Measurements from ENCODE around the gene RSBN1L. TPM values are rescaled to one million over a fixed set of nuclear protein-coding genes. Genes with fewer than 3 reads are reported as not detected.

RSBN1L gene
- total and polyA plus RNA-seq, 2 of the 8 experiments (the other 6 are each of a cell fraction or from before 2014, with no cell fraction given): 4.1 to 22.1 TPM

DNA sequence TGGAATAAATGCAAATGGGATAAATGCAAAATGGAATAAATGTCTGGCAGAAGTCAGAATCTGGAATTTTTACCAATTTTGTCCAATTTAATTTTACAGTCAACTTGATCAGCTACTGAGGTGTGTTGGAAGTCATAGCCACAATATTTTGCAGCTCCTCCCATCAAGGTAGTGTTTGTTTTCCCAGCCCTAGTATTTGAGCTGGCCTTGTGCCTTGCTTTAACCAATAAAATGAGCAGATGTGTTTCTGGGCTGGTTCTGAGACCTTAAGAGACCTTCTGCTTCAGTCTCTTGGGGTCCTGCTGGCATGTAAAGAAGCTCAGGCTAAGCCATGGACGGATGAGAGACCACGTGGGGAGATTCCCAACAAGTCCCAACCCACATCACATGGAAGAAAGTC, 42.7 kb upstream of the RSBN1L start:
- ChIA-PET POLR2A (ENCODE audit: partially characterized antibody) (interaction anchor here (0.6 to 1.1 kb wide), 3 partner anchors 52 to 89 kb away, joined by 3 to 7 read pairs (median 3); no protein-coding TSS in a partner anchor), CTCF (ENCODE audit: partially characterized antibody) (interaction anchor here (0.6 to 4.7 kb wide), 7 partner anchors 10 to 318 kb away, joined by 3 to 40 read pairs (median 4); no protein-coding TSS in a partner anchor)
- peaks cover 0 to 1% of the 10 kb centered on the region in 2 experiments for H4K20me1 ChIP-seq (replicated peaks in 1 of 2; ENCODE audit: control insufficient read depth in 1 of 2, insufficient read depth in 2 of 2, low read length in 2 of 2)
- H3K4me3 ChIP-seq (ENCODE audit: extremely low read depth in 1 of 4, insufficient read depth in 2 of 4, low read depth in 3 of 4, low read length in 4 of 4): no peak overlapping the region
- no peak overlapping the region for H3K18ac ChIP-seq (ENCODE audit: extremely low read depth, low read length)
- H3K9ac ChIP-seq (replicated peaks in 1 of 4; ENCODE audit: extremely low read depth in 1 of 4, low read depth in 3 of 4, low read length in 3 of 4): no peak overlapping the region
- H2BK15ac ChIP-seq (ENCODE audit: low read length): no peak overlapping the region
- no peak overlapping the region for H2BK120ac ChIP-seq (replicated peaks; ENCODE audit: low read depth, low read length)
- no peak overlapping the region for H2BK12ac ChIP-seq (ENCODE audit: low read depth, low read length)
- FAIRE-seq (no peak), DNase-seq (ENCODE audit: low read depth in 1 of 2, low spot score in 2 of 2) (no peak)
- peaks cover 0 to 25% (median 5%) of the 10 kb centered on the region in 4 experiments; a peak in 5 of 8 replicates for H3K36me3 ChIP-seq (ENCODE audit: control insufficient read depth in 2 of 4, insufficient read depth in 4 of 4, low read length in 3 of 4)
- no peak overlapping the region for H4K8ac ChIP-seq (ENCODE audit: extremely low read depth, insufficient read depth, low read length)
- no peak overlapping the region for H3K56ac ChIP-seq (replicated peaks; ENCODE audit: insufficient read length, low read depth, low read length)
- no peak overlapping the region for H3K27ac ChIP-seq (ENCODE audit: low read depth, low read length)
- H3K27me3 ChIP-seq (replicated peaks in 1 of 4; ENCODE audit: control insufficient read depth in 3 of 4, extremely low read depth in 1 of 4, insufficient read depth in 3 of 4, low read length in 3 of 4): no peaks in the 10 kb centered on the region
- H3K79me1 ChIP-seq (ENCODE audit: low read depth, low read length): no peaks in the 10 kb centered on the region
- no peaks in the 10 kb centered on the region for H3K79me2 ChIP-seq (ENCODE audit: control insufficient read depth in 1 of 2, insufficient read depth in 2 of 2, low read length in 2 of 2)
- H2AFZ ChIP-seq (ENCODE audit: low read length): no peak overlapping the region
- H2AK5ac ChIP-seq (ENCODE audit: low read depth, low read length): no peak overlapping the region
- H3K14ac ChIP-seq (ENCODE audit: insufficient read length): no peak overlapping the region
- H3K4me1 ChIP-seq (replicated peaks in 1 of 4; ENCODE audit: control insufficient read depth in 3 of 4, insufficient read depth in 4 of 4, low read length in 3 of 4): no peaks in the 10 kb centered on the region
- H3K23ac ChIP-seq (ENCODE audit: insufficient read length): no peak overlapping the region
- H4K91ac ChIP-seq (replicated peaks; ENCODE audit: insufficient read length, low read length): no peak overlapping the region
- H3K4ac ChIP-seq (replicated peaks; ENCODE audit: insufficient read length, low read depth, low read length): no peak overlapping the region
- no peak overlapping the region for H2BK20ac ChIP-seq (ENCODE audit: low read length)
- H2BK5ac ChIP-seq (ENCODE audit: low read depth, low read length): no peak overlapping the region
- H3K23me2 ChIP-seq (ENCODE audit: low read depth, low read length): no peaks in the 10 kb centered on the region
- H4K5ac ChIP-seq (ENCODE audit: insufficient read length, low read depth, low read length): no peak overlapping the region
- WGBS, 2 experiments (ENCODE audit: extremely low coverage in 1 of 2, insufficient coverage in 1 of 2, insufficient read length in 1 of 2, insufficient replicate concordance in 2 of 2, low coverage in 1 of 2, low lambda C conversion rate in 2 of 2, missing lambda C conversion rate in 1 of 2): 86% methylated on average over 2 of the region's 2 CpGs; no CpG with 5 or more reads in 1 of the 2 experiments
- no peak overlapping the region for H3K4me2 ChIP-seq (ENCODE audit: insufficient read depth in 1 of 2, low read depth in 2 of 2, low read length in 2 of 2)
- H3K9me3 ChIP-seq (ENCODE audit: insufficient read depth in 2 of 2, low read depth in 1 of 2, low read length in 1 of 2): no peaks in the 10 kb centered on the region
- TF ChIP-seq KDM5A (IDR thresholded peaks at IDR 0.05; ENCODE audit: low read length): no peak
- TF ChIP-seq TAF1 (IDR thresholded peaks at IDR 0.05; ENCODE audit: low read depth, low read length): no peak
- TF ChIP-seq POU5F1 (IDR thresholded peaks at IDR 0.05; ENCODE audit: low read depth, low read length): no peak
- no peak for TF ChIP-seq EGR1 (IDR thresholded peaks at IDR 0.05; ENCODE audit: borderline replicate concordance, low read depth, low read length)
- TF ChIP-seq SP4 (IDR thresholded peaks at IDR 0.05; ENCODE audit: low read length): no peak
- TF ChIP-seq ZNF274 (IDR thresholded peaks at IDR 0.05; ENCODE audit: borderline replicate concordance, extremely low read depth, low read length): no peak

Measured in H1 (cell line).